Measurements from ENCODE around the gene HIPK1.
"Not testable (repeated sequence)": the region's sequence is repeated elsewhere in the genome, so short reads cannot be mapped to it uniquely, and the experiment has no call there.

Gene HIPK1

GRCh38 chr1:113981962-113982931 is 53.1 kb downstream of the HIPK1 start:
- no peak for DNase-seq (ENCODE audit: low read depth in 2 of 3, low spot score in 2 of 3)

GRCh38 chr1:113982949-113983348 is 53.8 kb downstream of the HIPK1 start:
- no peak for DNase-seq (ENCODE audit: low read depth in 2 of 3, low spot score in 2 of 3)

- DNase-seq (ENCODE audit: low read depth in 2 of 3, low spot score in 2 of 3), result no peak
These were observed 54.3 kb downstream of the HIPK1 start for GRCh38 chr1:113983391-113983790.

- no peak for DNase-seq (ENCODE audit: low read depth in 2 of 3, low spot score in 2 of 3)
These were observed 54.7 kb downstream of the HIPK1 start for GRCh38 chr1:113983826-113984225.

- DNase-seq (ENCODE audit: low read depth in 2 of 3, low spot score in 2 of 3), result no peak
These were observed 55.6 kb downstream of the HIPK1 start for GRCh38 chr1:113984710-113985109.

- no peak for DNase-seq (ENCODE audit: low read depth in 2 of 3, low spot score in 2 of 3)
These were observed 57.7 kb downstream of the HIPK1 start for GRCh38 chr1:113986802-113987201.

GRCh38 chr1:113987259-113987658 is 58.1 kb downstream of the HIPK1 start:
- DNase-seq (ENCODE audit: low read depth in 2 of 3, low spot score in 2 of 3), result no peak

- DNase-seq (ENCODE audit: low read depth in 2 of 3, low spot score in 2 of 3), result no peak
These were observed 61.4 kb downstream of the HIPK1 start for GRCh38 chr1:113990530-113990929.

GRCh38 chr1:113990961-113991360 is 61.8 kb downstream of the HIPK1 start:
- no peak for DNase-seq (ENCODE audit: low read depth in 2 of 3, low spot score in 2 of 3)

- DNase-seq (ENCODE audit: low read depth in 2 of 3, low spot score in 2 of 3), result no peak
These were observed 62.4 kb downstream of the HIPK1 start for GRCh38 chr1:113991467-113991997.

- DNase-seq (ENCODE audit: low read depth in 2 of 3, low spot score in 2 of 3), result no peak
These were observed 63.9 kb downstream of the HIPK1 start for GRCh38 chr1:113993072-113993471.

GRCh38 chr1:113993766-113994165 is 64.6 kb downstream of the HIPK1 start:
- no peak for DNase-seq (ENCODE audit: low read depth in 2 of 3, low spot score in 2 of 3)

- DNase-seq (ENCODE audit: low read depth in 2 of 3, low spot score in 2 of 3), result no peak
These were observed 66.3 kb downstream of the HIPK1 start for GRCh38 chr1:113995382-113995781.

- no peak for DNase-seq (ENCODE audit: low read depth in 2 of 3, low spot score in 2 of 3)
These were observed 69.2 kb downstream of the HIPK1 start for GRCh38 chr1:113998361-113998760.

- no peak for DNase-seq (ENCODE audit: low read depth in 2 of 3, low spot score in 2 of 3)
These were observed 70.1 kb downstream of the HIPK1 start for GRCh38 chr1:113999233-113999632.

- DNase-seq (ENCODE audit: low read depth in 2 of 3, low spot score in 2 of 3), result no peak
These were observed 70.7 kb downstream of the HIPK1 start for GRCh38 chr1:113999799-114000198.

GRCh38 chr1:114000406-114000805 is 71.3 kb downstream of the HIPK1 start:
- DNase-seq (ENCODE audit: low read depth in 2 of 3, low spot score in 2 of 3), result no peak

- DNase-seq (ENCODE audit: low read depth in 2 of 3, low spot score in 2 of 3), result no peak
These were observed 73.5 kb downstream of the HIPK1 start for GRCh38 chr1:114002492-114003239.

GRCh38 chr1:114003431-114003830 is 74.3 kb downstream of the HIPK1 start:
- DNase-seq (ENCODE audit: low read depth in 2 of 3, low spot score in 2 of 3), result no peak

GRCh38 chr1:114006825-114007224 is 77.7 kb downstream of the HIPK1 start:
- not testable (repeated sequence) for DNase-seq (ENCODE audit: low read depth in 2 of 3, low spot score in 2 of 3)

- no peak for DNase-seq (ENCODE audit: low read depth in 2 of 3, low spot score in 2 of 3)
These were observed 79.4 kb downstream of the HIPK1 start for GRCh38 chr1:114008480-114008941.

GRCh38 chr1:114008993-114009392 is 79.9 kb downstream of the HIPK1 start:
- DNase-seq (ENCODE audit: low read depth in 2 of 3, low spot score in 2 of 3), result no peak
